ENCODE measurements around the gene ARHGAP10. TPM values are rescaled to one million over a fixed set of nuclear protein-coding genes. Genes with fewer than 3 reads are reported as not detected.

The ARHGAP10 gene
- total RNA-seq, 1 donor from 2014 or later: 25.5 TPM

GRCh38 chr4:147965056-147965455, 233.2 kb downstream of the ARHGAP10 start:
- H3K9me3 Mint-ChIP-seq: no peaks in the 10 kb centered on the region
- H3K4me3 Mint-ChIP-seq: no peak overlapping the region
- H3K36me3 Mint-ChIP-seq: peaks cover 25% of the 10 kb centered on the region
- H3K27ac Mint-ChIP-seq: no peak overlapping the region
- DNase-seq (ENCODE audit: extremely low spot score, unreplicated experiment): no peak
- TF ChIP-seq CTCF (conservative IDR thresholded peaks at IDR 0.05): no peak
- peaks cover 14% of the 10 kb centered on the region for H3K4me1 Mint-ChIP-seq (ENCODE audit: unreplicated experiment)
- H3K27me3 Mint-ChIP-seq: no peaks in the 10 kb centered on the region

GRCh38 chr4:147965873-147966272, 234.0 kb downstream of the ARHGAP10 start:
- Mint-ChIP-seq H3K4me3 (no peak overlapping the region), H3K27me3 (no peaks in the 10 kb centered on the region), H3K27ac (no peak overlapping the region)

GRCh38 chr4:147968641-147969040, 236.8 kb downstream of the ARHGAP10 start:
- H3K27ac Mint-ChIP-seq: no peak overlapping the region

More at GRCh38 chr4:147965873-147966272, 234.0 kb downstream of the ARHGAP10 start:
- H3K4me1 Mint-ChIP-seq (ENCODE audit: unreplicated experiment): peaks cover 18% of the 10 kb centered on the region
- TF ChIP-seq CTCF (conservative IDR thresholded peaks at IDR 0.05): no peak
- H3K36me3 Mint-ChIP-seq: peaks cover 26% of the 10 kb centered on the region
- no peaks in the 10 kb centered on the region for H3K9me3 Mint-ChIP-seq
- DNase-seq (ENCODE audit: extremely low spot score, unreplicated experiment): no peak

GRCh38 chr4:147969573-147970385, 237.9 kb downstream of the ARHGAP10 start:
- H3K36me3 Mint-ChIP-seq: peaks cover 36% of the 10 kb centered on the region
- peaks cover 12% of the 10 kb centered on the region for H3K4me1 Mint-ChIP-seq (ENCODE audit: unreplicated experiment)
- no peak overlapping the region for H3K27ac Mint-ChIP-seq
- DNase-seq (ENCODE audit: extremely low spot score, unreplicated experiment): no peak
- H3K4me3 Mint-ChIP-seq: no peak overlapping the region
- peaks cover 4% of the 10 kb centered on the region for H3K9me3 Mint-ChIP-seq
- no peaks in the 10 kb centered on the region for H3K27me3 Mint-ChIP-seq
- TF ChIP-seq CTCF (conservative IDR thresholded peaks at IDR 0.05): no peak

More at GRCh38 chr4:147968641-147969040, 236.8 kb downstream of the ARHGAP10 start:
- peaks cover 32% of the 10 kb centered on the region for H3K36me3 Mint-ChIP-seq
- peaks cover 18% of the 10 kb centered on the region for H3K4me1 Mint-ChIP-seq (ENCODE audit: unreplicated experiment)
- H3K27me3 Mint-ChIP-seq: no peaks in the 10 kb centered on the region
- DNase-seq (ENCODE audit: extremely low spot score, unreplicated experiment): no peak
- TF ChIP-seq CTCF (conservative IDR thresholded peaks at IDR 0.05): no peak
- H3K4me3 Mint-ChIP-seq: no peak overlapping the region
- H3K9me3 Mint-ChIP-seq: peaks cover 1% of the 10 kb centered on the region

- Mint-ChIP-seq H3K36me3 (peaks cover 32% of the 10 kb centered on the region), H3K27ac (no peak overlapping the region), H3K4me1 (ENCODE audit: unreplicated experiment) (peaks cover 12% of the 10 kb centered on the region), H3K9me3 (peaks cover 4% of the 10 kb centered on the region), H3K4me3 (no peak overlapping the region), H3K27me3 (no peaks in the 10 kb centered on the region)
- TF ChIP-seq CTCF (conservative IDR thresholded peaks at IDR 0.05): no peak
- DNase-seq (ENCODE audit: extremely low spot score, unreplicated experiment): no peak
Observed at GRCh38 chr4:147971116-147971515, 239.2 kb downstream of the ARHGAP10 start.
